ENCODE measurements around the gene VTN.

Gene VTN

DNA sequence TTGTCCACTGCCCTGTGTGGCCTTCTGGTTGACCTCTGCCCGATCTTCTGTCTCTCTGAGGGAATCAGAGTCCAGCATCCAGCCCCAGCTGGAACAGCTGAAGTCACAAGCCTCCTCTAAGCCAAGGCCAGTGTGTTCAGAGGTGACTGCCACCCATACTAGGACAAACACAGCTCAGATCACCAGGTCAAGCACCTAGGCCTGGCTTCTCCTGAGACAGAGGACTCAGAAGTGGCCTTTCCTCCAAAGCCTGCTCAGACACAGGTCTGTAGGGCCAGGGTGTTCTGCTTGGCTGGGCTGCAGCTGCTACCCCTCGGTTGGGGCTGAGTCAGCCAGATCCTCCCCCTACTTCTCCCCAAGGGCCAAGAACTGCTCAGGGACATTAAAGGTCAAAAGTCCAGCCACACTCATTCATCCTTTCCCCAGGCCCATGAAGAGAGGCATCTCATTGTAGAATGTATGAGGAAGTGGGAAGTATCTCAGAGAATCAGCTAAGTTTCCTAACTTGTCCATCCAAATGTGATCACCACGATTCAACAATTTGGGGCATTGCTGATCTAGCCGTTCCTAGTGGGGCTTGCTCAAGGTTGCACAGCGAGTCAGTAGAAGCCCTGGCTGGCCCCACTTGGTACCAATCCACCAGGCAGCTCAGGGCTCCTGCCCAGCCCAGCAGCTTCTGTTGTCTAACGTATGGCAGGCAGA is 28.3 kb upstream of the VTN start:
- H3K9me3 ChIP-seq (ENCODE audit: low read length), result no peaks in the 10 kb centered on the region
- H3F3A ChIP-seq (ENCODE audit: insufficient read depth, low read length), result no peaks in the 10 kb centered on the region
- no peak overlapping the region for H3K27ac ChIP-seq (ENCODE audit: low read depth, low read length, poor library complexity, severe bottlenecking)
- H3K4me1 ChIP-seq (ENCODE audit: insufficient read depth, low read length, severe bottlenecking), result no peaks in the 10 kb centered on the region
- no peak overlapping the region for H3K4me2 ChIP-seq (ENCODE audit: low read length)
- TF ChIP-seq, protein P1, sequence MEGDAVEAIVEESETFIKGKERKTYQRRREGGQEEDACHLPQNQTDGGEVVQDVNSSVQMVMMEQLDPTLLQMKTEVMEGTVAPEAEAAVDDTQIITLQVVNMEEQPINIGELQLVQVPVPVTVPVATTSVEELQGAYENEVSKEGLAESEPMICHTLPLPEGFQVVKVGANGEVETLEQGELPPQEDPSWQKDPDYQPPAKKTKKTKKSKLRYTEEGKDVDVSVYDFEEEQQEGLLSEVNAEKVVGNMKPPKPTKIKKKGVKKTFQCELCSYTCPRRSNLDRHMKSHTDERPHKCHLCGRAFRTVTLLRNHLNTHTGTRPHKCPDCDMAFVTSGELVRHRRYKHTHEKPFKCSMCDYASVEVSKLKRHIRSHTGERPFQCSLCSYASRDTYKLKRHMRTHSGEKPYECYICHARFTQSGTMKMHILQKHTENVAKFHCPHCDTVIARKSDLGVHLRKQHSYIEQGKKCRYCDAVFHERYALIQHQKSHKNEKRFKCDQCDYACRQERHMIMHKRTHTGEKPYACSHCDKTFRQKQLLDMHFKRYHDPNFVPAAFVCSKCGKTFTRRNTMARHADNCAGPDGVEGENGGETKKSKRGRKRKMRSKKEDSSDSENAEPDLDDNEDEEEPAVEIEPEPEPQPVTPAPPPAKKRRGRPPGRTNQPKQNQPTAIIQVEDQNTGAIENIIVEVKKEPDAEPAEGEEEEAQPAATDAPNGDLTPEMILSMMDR (IDR thresholded peaks at IDR 0.05; ENCODE audit: low read length), result no peak
- no peak for TF ChIP-seq EZH2 (IDR thresholded peaks at IDR 0.05; ENCODE audit: borderline replicate concordance, low read length)
- H3K36me3 ChIP-seq (ENCODE audit: insufficient read depth, low read length), result no peaks in the 10 kb centered on the region
- H3K27me3 ChIP-seq (ENCODE audit: insufficient read depth, low read length), result no peaks in the 10 kb centered on the region
- no peak overlapping the region for H2AFZ ChIP-seq (ENCODE audit: low read length)
- no peak overlapping the region for H3K4me3 ChIP-seq (ENCODE audit: low read depth, low read length, poor library complexity, severe bottlenecking)
- no peaks in the 10 kb centered on the region for H3K79me2 ChIP-seq (ENCODE audit: insufficient read depth, low read length)
- H4K20me1 ChIP-seq (ENCODE audit: insufficient read depth, low read length), result no peaks in the 10 kb centered on the region
- H3K9me2 ChIP-seq (ENCODE audit: low read depth, low read length), result no peaks in the 10 kb centered on the region
- no peak overlapping the region for H3K9ac ChIP-seq (ENCODE audit: low read length)

DNA sequence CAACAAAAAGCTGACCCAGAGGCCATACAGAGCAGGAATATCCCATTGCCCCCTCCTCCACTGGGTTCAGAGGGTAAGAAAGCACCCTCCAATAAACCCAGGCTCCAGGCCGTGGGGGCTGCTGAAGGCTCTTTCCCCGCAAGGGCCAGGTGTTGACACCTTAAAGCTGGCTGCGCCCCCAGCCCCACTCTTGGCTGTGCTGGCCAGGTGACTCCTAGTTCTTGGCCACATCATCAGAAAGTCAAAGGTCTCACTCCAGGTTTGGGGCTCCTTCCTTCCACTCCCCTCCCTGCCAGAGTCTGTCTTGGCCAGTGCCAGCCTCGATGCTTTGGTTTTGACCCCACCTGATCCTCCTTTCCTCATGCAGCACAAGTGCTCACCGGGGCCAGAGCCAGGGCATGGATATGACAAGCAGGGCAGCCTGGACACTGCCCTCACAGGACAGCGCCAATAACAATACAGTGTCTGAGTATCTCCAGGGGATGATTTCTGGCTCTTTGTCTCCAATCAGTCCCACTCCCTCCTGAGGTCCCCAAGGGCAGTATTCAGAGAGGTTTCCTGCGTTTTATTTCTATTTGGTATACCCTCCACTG is 27.7 kb upstream of the VTN start:
- H3K27ac ChIP-seq (ENCODE audit: low read depth, low read length, poor library complexity, severe bottlenecking), result no peak overlapping the region

DNA sequence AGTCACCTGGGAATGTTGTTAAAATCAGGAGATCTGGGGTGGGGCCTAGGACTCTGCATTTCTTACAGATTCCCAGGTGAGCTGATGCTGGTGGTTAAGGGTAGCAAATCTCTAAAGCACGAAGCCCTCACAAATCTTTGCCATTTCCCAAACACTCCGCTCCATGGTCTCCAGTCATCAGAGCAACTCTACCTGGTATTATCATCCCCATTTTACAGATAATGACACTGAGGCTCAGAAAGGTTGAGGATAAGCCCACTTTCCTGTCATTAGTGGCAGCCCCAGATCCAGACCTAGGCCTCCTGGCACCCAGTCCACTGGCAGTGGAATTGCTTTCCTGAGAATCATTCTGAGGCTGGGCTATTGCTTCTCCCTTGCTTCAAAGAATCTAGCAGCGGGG is 27.2 kb upstream of the VTN start:
- no peak overlapping the region for H2AFZ ChIP-seq (ENCODE audit: low read length)
- no peaks in the 10 kb centered on the region for H4K20me1 ChIP-seq (ENCODE audit: insufficient read depth, low read length)
- no peaks in the 10 kb centered on the region for H3K4me1 ChIP-seq (ENCODE audit: insufficient read depth, low read length, severe bottlenecking)
- H3K4me3 ChIP-seq (ENCODE audit: low read depth, low read length, poor library complexity, severe bottlenecking), result no peak overlapping the region
- no peaks in the 10 kb centered on the region for H3F3A ChIP-seq (ENCODE audit: insufficient read depth, low read length)
- no peaks in the 10 kb centered on the region for H3K36me3 ChIP-seq (ENCODE audit: insufficient read depth, low read length)
- TF ChIP-seq, protein P1 (IDR thresholded peaks at IDR 0.05; ENCODE audit: low read length), result no peak
- TF ChIP-seq EZH2 (IDR thresholded peaks at IDR 0.05; ENCODE audit: borderline replicate concordance, low read length), result no peak
- H3K79me2 ChIP-seq (ENCODE audit: insufficient read depth, low read length), result no peaks in the 10 kb centered on the region
- H3K9me2 ChIP-seq (ENCODE audit: low read depth, low read length), result no peaks in the 10 kb centered on the region
- no peaks in the 10 kb centered on the region for H3K9me3 ChIP-seq (ENCODE audit: low read length)
- no peaks in the 10 kb centered on the region for H3K27me3 ChIP-seq (ENCODE audit: insufficient read depth, low read length)
- no peak overlapping the region for H3K27ac ChIP-seq (ENCODE audit: low read depth, low read length, poor library complexity, severe bottlenecking)
- no peak overlapping the region for H3K9ac ChIP-seq (ENCODE audit: low read length)
- no peak overlapping the region for H3K4me2 ChIP-seq (ENCODE audit: low read length)

More for the DNA sequence above, 27.7 kb upstream of the VTN start:
- Histone ChIP-seq H3K9me3 (ENCODE audit: low read length) (no peaks in the 10 kb centered on the region), H3K79me2 (ENCODE audit: insufficient read depth, low read length) (no peaks in the 10 kb centered on the region), H2AFZ (ENCODE audit: low read length) (no peak overlapping the region), H4K20me1 (ENCODE audit: insufficient read depth, low read length) (no peaks in the 10 kb centered on the region), H3K4me3 (ENCODE audit: low read depth, low read length, poor library complexity, severe bottlenecking) (no peak overlapping the region), H3F3A (ENCODE audit: insufficient read depth, low read length) (no peaks in the 10 kb centered on the region), H3K9me2 (ENCODE audit: low read depth, low read length) (no peaks in the 10 kb centered on the region), H3K4me1 (ENCODE audit: insufficient read depth, low read length, severe bottlenecking) (no peaks in the 10 kb centered on the region), H3K9ac (ENCODE audit: low read length) (no peak overlapping the region), H3K27me3 (ENCODE audit: insufficient read depth, low read length) (no peaks in the 10 kb centered on the region), H3K4me2 (ENCODE audit: low read length) (no peak overlapping the region), H3K36me3 (ENCODE audit: insufficient read depth, low read length) (no peaks in the 10 kb centered on the region)
- TF ChIP-seq, protein P1 (IDR thresholded peaks at IDR 0.05; ENCODE audit: low read length), result no peak
- TF ChIP-seq EZH2 (IDR thresholded peaks at IDR 0.05; ENCODE audit: borderline replicate concordance, low read length), result no peak

All from OCI-LY1 (cell line).